ENCODE measurements around the gene PRSS8. TPM values are rescaled to one million over a fixed set of nuclear protein-coding genes. Genes with fewer than 3 reads are reported as not detected.

The PRSS8 gene
- total and polyA plus RNA-seq, 2 donors (not counting 3 experiments of a cell fraction or from before 2014, with no cell fraction given), result 0.12 TPM; not detected in 1

DNA sequence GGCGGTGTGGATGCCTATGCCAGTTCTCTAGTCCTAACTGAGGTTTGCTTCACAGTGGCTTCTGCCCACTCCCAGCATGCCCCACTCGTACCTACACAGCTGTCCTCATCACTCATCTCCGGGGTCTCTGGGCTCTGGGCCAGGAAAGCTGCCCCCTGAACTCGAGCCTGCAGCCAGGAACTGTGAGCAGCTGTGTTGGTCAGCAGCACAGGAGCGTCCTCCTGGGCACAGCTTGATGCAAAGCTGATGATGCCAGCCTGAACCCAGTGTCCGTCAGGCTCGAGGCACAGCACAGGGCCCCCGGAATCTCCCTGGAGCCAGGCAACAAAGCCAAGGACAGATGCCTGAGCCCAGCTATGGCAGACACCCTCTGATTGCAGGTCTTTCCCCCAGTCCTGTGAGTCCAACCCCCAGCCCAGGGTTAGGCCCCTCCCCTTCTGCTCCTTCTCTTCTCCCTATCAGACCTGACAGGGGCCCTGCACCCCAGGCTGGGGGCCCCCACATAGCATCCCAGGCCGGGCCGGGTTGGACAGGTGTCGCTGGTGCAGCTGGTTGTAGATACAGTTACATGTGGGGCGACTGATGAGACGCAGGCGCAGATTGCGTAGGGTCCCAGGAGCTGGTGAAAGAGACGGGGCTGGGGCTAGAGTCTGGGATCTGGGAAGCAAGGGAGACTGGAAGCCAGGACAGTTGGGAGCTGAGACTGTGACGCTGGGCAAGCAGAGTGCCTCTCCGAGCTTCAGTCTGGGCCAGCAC, 49.5 kb downstream of the PRSS8 start:
- no peaks in the 10 kb centered on the region for H3K4me1 ChIP-seq (ENCODE audit: control insufficient read depth, extremely low read depth, insufficient read depth, low read length)
- no peak overlapping the region for H3K9ac ChIP-seq (replicated peaks; ENCODE audit: extremely low read depth, insufficient read depth, low read length)
- H3K4me2 ChIP-seq (ENCODE audit: insufficient read depth, low read length), result no peak overlapping the region
- peaks cover 2 to 12% of the 10 kb centered on the region in 2 experiments for H3K36me3 ChIP-seq (ENCODE audit: control insufficient read depth in 2 of 2, extremely low read depth in 1 of 2, insufficient read depth in 2 of 2, low read length in 2 of 2)
- no peaks in the 10 kb centered on the region for H4K20me1 ChIP-seq (replicated peaks; ENCODE audit: control insufficient read depth, extremely low read depth, insufficient read depth, low read length)
- dilution Hi-C loops (cut with MboI; ENCODE audit: extremely low pct_ligation_motif_present, low sequenced_read_pairs), result no loop called here
- no peak overlapping the region for H3K4me3 ChIP-seq (replicated peaks in 1 of 3; ENCODE audit: insufficient read depth in 1 of 3, low read depth in 1 of 3, low read length in 3 of 3)
- FAIRE-seq (no peak), DNase-seq (ENCODE audit: low read depth, low spot score) (no peak)
- TF ChIP-seq, protein P1, sequence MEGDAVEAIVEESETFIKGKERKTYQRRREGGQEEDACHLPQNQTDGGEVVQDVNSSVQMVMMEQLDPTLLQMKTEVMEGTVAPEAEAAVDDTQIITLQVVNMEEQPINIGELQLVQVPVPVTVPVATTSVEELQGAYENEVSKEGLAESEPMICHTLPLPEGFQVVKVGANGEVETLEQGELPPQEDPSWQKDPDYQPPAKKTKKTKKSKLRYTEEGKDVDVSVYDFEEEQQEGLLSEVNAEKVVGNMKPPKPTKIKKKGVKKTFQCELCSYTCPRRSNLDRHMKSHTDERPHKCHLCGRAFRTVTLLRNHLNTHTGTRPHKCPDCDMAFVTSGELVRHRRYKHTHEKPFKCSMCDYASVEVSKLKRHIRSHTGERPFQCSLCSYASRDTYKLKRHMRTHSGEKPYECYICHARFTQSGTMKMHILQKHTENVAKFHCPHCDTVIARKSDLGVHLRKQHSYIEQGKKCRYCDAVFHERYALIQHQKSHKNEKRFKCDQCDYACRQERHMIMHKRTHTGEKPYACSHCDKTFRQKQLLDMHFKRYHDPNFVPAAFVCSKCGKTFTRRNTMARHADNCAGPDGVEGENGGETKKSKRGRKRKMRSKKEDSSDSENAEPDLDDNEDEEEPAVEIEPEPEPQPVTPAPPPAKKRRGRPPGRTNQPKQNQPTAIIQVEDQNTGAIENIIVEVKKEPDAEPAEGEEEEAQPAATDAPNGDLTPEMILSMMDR (IDR thresholded peaks at IDR 0.05; ENCODE audit: extremely low read depth in 1 of 2, insufficient read depth in 1 of 2, low read depth in 1 of 2, low read length in 2 of 2), result no peak
- TF ChIP-seq, protein P2, sequence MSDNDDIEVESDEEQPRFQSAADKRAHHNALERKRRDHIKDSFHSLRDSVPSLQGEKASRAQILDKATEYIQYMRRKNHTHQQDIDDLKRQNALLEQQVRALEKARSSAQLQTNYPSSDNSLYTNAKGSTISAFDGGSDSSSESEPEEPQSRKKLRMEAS (IDR thresholded peaks at IDR 0.05; ENCODE audit: insufficient read depth, insufficient read length), result no peak
- TF ChIP-seq FOS (IDR thresholded peaks at IDR 0.05; ENCODE audit: borderline replicate concordance, insufficient read depth, low read length) (no peak), POLR2AphosphoS5 (IDR thresholded peaks at IDR 0.05; ENCODE audit: insufficient read depth, low read depth, low read length) (no peak), GATA2 (IDR thresholded peaks at IDR 0.05; ENCODE audit: insufficient read depth, insufficient read length, low read depth, low read length) (no peak), POLR2A (IDR thresholded peaks at IDR 0.05; ENCODE audit: low read depth, low read length) (no peak), EZH2 (IDR thresholded peaks at IDR 0.05; ENCODE audit: borderline replicate concordance, low read depth, low read length, severe bottlenecking) (no peak)
- intact Hi-C loops (cut with micrococcal nuclease), result no loop called here
- no peaks in the 10 kb centered on the region for H3K79me2 ChIP-seq (ENCODE audit: control insufficient read depth, insufficient read depth, low read length)
- ChIA-PET POLR2A (interaction anchor here (0.6 kb wide), 1 partner anchor 126 kb away, joined by 7 read pairs; no protein-coding TSS in a partner anchor), CTCF (interaction anchor here (1.0 to 1.8 kb wide), 2 partner anchors 12 to 101 kb away, joined by 3 to 5 read pairs; partner anchors contain the start of genes HSD3B7, ZNF646 and ZNF668)
- no peak overlapping the region for H3K27ac ChIP-seq (ENCODE audit: insufficient read depth, low read depth, low read length)
- no peaks in the 10 kb centered on the region for H3K27me3 ChIP-seq (ENCODE audit: control insufficient read depth in 2 of 2, insufficient read depth in 2 of 2, low read length in 2 of 2)
- no peaks in the 10 kb centered on the region for H3K9me3 ChIP-seq (replicated peaks; ENCODE audit: control insufficient read depth, insufficient read depth, low read length)
- no TSS peak for BruUV-seq (replicated peaks)
- no peak overlapping the region for H2AFZ ChIP-seq (ENCODE audit: low read depth, low read length)
- no peaks in the 10 kb centered on the region for H3K9me1 ChIP-seq (replicated peaks; ENCODE audit: control insufficient read depth, extremely low read depth, insufficient read depth, low read length)

Measured in endothelial cell of umbilical vein (primary cell).